GM12878 (cell line): Measurements from ENCODE around the gene RGS1. TPM values are rescaled to one million over a fixed set of nuclear protein-coding genes. Genes with fewer than 3 reads are reported as not detected.
A peak's percentile ranks its signal among the peaks of the same experiment; 100 is the strongest.

Experiments
- BRCA1 ChIP-seq: IDR thresholded peaks from 2 replicates; pipeline ENCODE4 v1.6.1; 2011; ENCODE audit warnings: low read depth, low read length, improper control_type of control experiment
- CBX5 ChIP-seq: sonication (generic); IDR thresholded peaks from 2 replicates; pipeline ENCODE4 v1.6.1; 2016; ENCODE audit warnings: low read depth, moderate library complexity, mild to moderate bottlenecking, inconsistent platforms
- CHD4 ChIP-seq: fragments of 200-600 bp; sonication (generic); IDR thresholded peaks from 2 replicates; pipeline ENCODE4 v1.6.1; 2016; ENCODE audit warnings: mild to moderate bottlenecking
- E2F4 ChIP-seq: IDR thresholded peaks from 2 replicates; pipeline ENCODE4 v1.6.1; 2012; ENCODE audit warnings: low read depth, low read length, improper control_type of control experiment
- FOXK2 ChIP-seq: fragments of 450-650 bp; IDR thresholded peaks from 2 replicates; pipeline ENCODE4 v1.6.1; 2017; ENCODE audit warnings: mild to moderate bottlenecking, moderate library complexity
- GABPA ChIP-seq: IDR thresholded peaks from 2 replicates; pipeline ENCODE4 v1.6.1; 2014; ENCODE audit warnings: antibody characterized with exemption, low read depth, mild to moderate bottlenecking, inconsistent platforms
- HCFC1 ChIP-seq: fragments of 150-350 bp; IDR thresholded peaks from 2 replicates; pipeline ENCODE4 v1.6.1; 2014; ENCODE audit warnings: low read length
- MTA2 ChIP-seq: fragments of 450-650 bp; IDR thresholded peaks from 2 replicates; pipeline ENCODE4 v1.6.1; 2016; ENCODE audit warnings: low read depth, mild to moderate bottlenecking, moderate library complexity
- MXI1 ChIP-seq: fragments of 150-350 bp; IDR thresholded peaks from 2 replicates; pipeline ENCODE4 v1.6.1; 2011; ENCODE audit warnings: low read depth, mild to moderate bottlenecking, inconsistent platforms, low read length, improper control_type of control experiment
- NRF1 ChIP-seq: conservative IDR thresholded peaks from 2 replicates; pipeline ENCODE4 v1.6.1; 2011; ENCODE audit warnings: mild to moderate bottlenecking, low read depth, low read length, improper control_type of control experiment
- PAX5 ChIP-seq: IDR thresholded peaks from 2 replicates; pipeline ENCODE4 v1.6.1; 2011; ENCODE audit warnings: low read depth, low read length, borderline replicate concordance
- RAD51 ChIP-seq: fragments of 450-650 bp; IDR thresholded peaks from 2 replicates; pipeline ENCODE4 v1.6.1; 2016; ENCODE audit warnings: moderate library complexity, mild to moderate bottlenecking, inconsistent platforms
- RELB ChIP-seq: fragments of 450-650 bp; IDR thresholded peaks from 2 replicates; pipeline ENCODE4 v1.6.1; 2017; ENCODE audit warnings: low read depth, mild to moderate bottlenecking, moderate library complexity
- RFX5 ChIP-seq: IDR thresholded peaks from 2 replicates; pipeline ENCODE4 v1.6.1; 2011; ENCODE audit warnings: low read depth, low read length, improper control_type of control experiment
- SMARCA5 ChIP-seq: fragments of 450-650 bp; IDR thresholded peaks from 2 replicates; pipeline ENCODE4 v1.6.1; 2017; ENCODE audit warnings: mild to moderate bottlenecking
- SMC3 ChIP-seq: IDR thresholded peaks from 2 replicates; pipeline ENCODE4 v1.6.1; 2011; ENCODE audit warnings: low read length, improper control_type of control experiment, borderline replicate concordance
- STAT1 ChIP-seq: fragments of 450-650 bp; conservative IDR thresholded peaks from 2 replicates; pipeline ENCODE4 v1.6.1; 2014; ENCODE audit warnings: antibody characterized with exemption, mild to moderate bottlenecking
- ZNF217 ChIP-seq: fragments of 450-650 bp; IDR thresholded peaks from 2 replicates; pipeline ENCODE4 v1.6.1; 2017; ENCODE audit warnings: antibody characterized with exemption, mild to moderate bottlenecking
- ZNF274 ChIP-seq: IDR thresholded peaks from one replicate; pipeline ENCODE4 v1.8.0; 2011; ENCODE audit not compliant: insufficient read length, insufficient read depth
- polyA plus RNA-seq, 11 experiments: library from polyadenylated mRNA; depleted of rRNA in 4 of 11; unstranded in 6 of 11; stranded (reverse) in 5 of 11; fragments of >200 nt; fragmentation: Nextera tagmentation in 4 of 11; fragmentation: Illumina TruSeq in 1 of 11; extraction: Ambion mirVana in 4 of 11; extraction: Trizol in 1 of 11; gene quantifications; 1 replicate in 1 of 11; 2 replicates in 10 of 11; pipeline versions ENCODE4 v1.2.1 to v1.2.3, GENCODE V29; 2011 to 2016; ENCODE audit warnings: inconsistent platforms in 2 of 11, missing spikeins in 2 of 11, low read depth in 1 of 11
- total RNA-seq, 4 experiments: library from RNA; depleted of rRNA in 3 of 4; stranded (reverse); fragments of >200 nt in 3 of 4; fragmentation: Illumina TruSeq in 1 of 4; extraction: Trizol in 1 of 4; gene quantifications; 2 replicates each; pipeline versions ENCODE4 v1.2.1 to v1.2.3, GENCODE V29; 2013 to 2021
- TF ChIP-seq, protein P1 (sequence below): IDR thresholded peaks from 2 replicates; pipeline ENCODE4 v1.6.1; 2012; ENCODE audit warnings: improper control_type of control experiment, low read depth, low read length; ENCODE audit not compliant: insufficient replicate concordance
- TF ChIP-seq, protein P2 (sequence below): fragments of 450-650 bp; IDR thresholded peaks from 2 replicates; pipeline ENCODE4 v1.6.1; 2017; ENCODE audit warnings: mild to moderate bottlenecking, low read depth, inconsistent platforms; ENCODE audit not compliant: poor library complexity, severe bottlenecking

RGS1 gene
- total and polyA plus RNA-seq, 10 of the 15 experiments (the other 5 are each of a cell fraction or from before 2014, with no cell fraction given) = 20.7 to 882 (median 45.9) TPM

GRCh38 chr1:192609110-192610079, 33.8 kb downstream of the RGS1 start (continued):
- TF ChIP-seq, protein P1, sequence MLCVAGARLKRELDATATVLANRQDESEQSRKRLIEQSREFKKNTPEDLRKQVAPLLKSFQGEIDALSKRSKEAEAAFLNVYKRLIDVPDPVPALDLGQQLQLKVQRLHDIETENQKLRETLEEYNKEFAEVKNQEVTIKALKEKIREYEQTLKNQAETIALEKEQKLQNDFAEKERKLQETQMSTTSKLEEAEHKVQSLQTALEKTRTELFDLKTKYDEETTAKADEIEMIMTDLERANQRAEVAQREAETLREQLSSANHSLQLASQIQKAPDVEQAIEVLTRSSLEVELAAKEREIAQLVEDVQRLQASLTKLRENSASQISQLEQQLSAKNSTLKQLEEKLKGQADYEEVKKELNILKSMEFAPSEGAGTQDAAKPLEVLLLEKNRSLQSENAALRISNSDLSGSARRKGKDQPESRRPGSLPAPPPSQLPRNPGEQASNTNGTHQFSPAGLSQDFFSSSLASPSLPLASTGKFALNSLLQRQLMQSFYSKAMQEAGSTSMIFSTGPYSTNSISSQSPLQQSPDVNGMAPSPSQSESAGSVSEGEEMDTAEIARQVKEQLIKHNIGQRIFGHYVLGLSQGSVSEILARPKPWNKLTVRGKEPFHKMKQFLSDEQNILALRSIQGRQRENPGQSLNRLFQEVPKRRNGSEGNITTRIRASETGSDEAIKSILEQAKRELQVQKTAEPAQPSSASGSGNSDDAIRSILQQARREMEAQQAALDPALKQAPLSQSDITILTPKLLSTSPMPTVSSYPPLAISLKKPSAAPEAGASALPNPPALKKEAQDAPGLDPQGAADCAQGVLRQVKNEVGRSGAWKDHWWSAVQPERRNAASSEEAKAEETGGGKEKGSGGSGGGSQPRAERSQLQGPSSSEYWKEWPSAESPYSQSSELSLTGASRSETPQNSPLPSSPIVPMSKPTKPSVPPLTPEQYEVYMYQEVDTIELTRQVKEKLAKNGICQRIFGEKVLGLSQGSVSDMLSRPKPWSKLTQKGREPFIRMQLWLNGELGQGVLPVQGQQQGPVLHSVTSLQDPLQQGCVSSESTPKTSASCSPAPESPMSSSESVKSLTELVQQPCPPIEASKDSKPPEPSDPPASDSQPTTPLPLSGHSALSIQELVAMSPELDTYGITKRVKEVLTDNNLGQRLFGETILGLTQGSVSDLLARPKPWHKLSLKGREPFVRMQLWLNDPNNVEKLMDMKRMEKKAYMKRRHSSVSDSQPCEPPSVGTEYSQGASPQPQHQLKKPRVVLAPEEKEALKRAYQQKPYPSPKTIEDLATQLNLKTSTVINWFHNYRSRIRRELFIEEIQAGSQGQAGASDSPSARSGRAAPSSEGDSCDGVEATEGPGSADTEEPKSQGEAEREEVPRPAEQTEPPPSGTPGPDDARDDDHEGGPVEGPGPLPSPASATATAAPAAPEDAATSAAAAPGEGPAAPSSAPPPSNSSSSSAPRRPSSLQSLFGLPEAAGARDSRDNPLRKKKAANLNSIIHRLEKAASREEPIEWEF = no peak
- TF ChIP-seq HCFC1 (no peak), GABPA (no peak), CHD4 (no peak), ZNF217 (no peak), E2F4 (no peak), STAT1 (no peak), ZNF274 (no peak), PAX5 (peak; percentile 98), RELB (peak; percentile 95), BRCA1 (no peak), CBX5 (no peak), SMC3 (peak; percentile 39; the same call in 1 of the 2 replicates), MXI1 (peak; percentile 26; the same call in 1 of the 2 replicates), RFX5 (peak; percentile 75), MTA2 (peak; percentile 99), NRF1 (no peak), SMARCA5 (0 out of 2 replicates have a peak, but pooled peaks have one; percentile 19), RAD51 (peak; percentile 94), FOXK2 (no peak)
- TF ChIP-seq, protein P2, sequence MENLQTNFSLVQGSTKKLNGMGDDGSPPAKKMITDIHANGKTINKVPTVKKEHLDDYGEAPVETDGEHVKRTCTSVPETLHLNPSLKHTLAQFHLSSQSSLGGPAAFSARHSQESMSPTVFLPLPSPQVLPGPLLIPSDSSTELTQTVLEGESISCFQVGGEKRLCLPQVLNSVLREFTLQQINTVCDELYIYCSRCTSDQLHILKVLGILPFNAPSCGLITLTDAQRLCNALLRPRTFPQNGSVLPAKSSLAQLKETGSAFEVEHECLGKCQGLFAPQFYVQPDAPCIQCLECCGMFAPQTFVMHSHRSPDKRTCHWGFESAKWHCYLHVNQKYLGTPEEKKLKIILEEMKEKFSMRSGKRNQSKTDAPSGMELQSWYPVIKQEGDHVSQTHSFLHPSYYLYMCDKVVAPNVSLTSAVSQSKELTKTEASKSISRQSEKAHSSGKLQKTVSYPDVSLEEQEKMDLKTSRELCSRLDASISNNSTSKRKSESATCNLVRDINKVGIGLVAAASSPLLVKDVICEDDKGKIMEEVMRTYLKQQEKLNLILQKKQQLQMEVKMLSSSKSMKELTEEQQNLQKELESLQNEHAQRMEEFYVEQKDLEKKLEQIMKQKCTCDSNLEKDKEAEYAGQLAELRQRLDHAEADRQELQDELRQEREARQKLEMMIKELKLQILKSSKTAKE = peak; percentile 93
